NCI-H82 treated with DMSO at 0.1 percent for 48 hours (cell line): ENCODE results near the gene PALM.

Source experiments
- DNase-seq: peaks from one replicate; lab custom pipeline; 2025; ENCODE audit not compliant: unreplicated experiment; lab: John Stamatoyannopoulos, UW

The PALM gene

GRCh38 chr19:778910-779653 is 70.3 kb downstream of the PALM start:
- no peak for DNase-seq

GRCh38 chr19:780935-781334 is 72.2 kb downstream of the PALM start:
- no peak for DNase-seq

GRCh38 chr19:781800-782184 is 73.1 kb downstream of the PALM start:
- DNase-seq: no peak

GRCh38 chr19:782185-782877 is 73.6 kb downstream of the PALM start:
- DNase-seq: no peak

GRCh38 chr19:782878-783668 is 74.3 kb downstream of the PALM start:
- no peak for DNase-seq

GRCh38 chr19:784541-784940 is 75.8 kb downstream of the PALM start:
- DNase-seq: no peak

GRCh38 chr19:787536-787935 is 78.8 kb downstream of the PALM start:
- DNase-seq: no peak

- no peak for DNase-seq
These were observed 79.9 kb downstream of the PALM start for GRCh38 chr19:788686-788982.

- peak; percentile 21 for DNase-seq
These were observed 80.4 kb downstream of the PALM start for GRCh38 chr19:788983-789700.

- DNase-seq: no peak
These were observed 80.9 kb downstream of the PALM start for GRCh38 chr19:789701-790060.

GRCh38 chr19:791007-791566 is 82.4 kb downstream of the PALM start:
- no peak for DNase-seq

GRCh38 chr19:791567-792305 is 83.0 kb downstream of the PALM start:
- peak; percentile 47 for DNase-seq

GRCh38 chr19:792306-792885 is 83.7 kb downstream of the PALM start:
- no peak for DNase-seq

GRCh38 chr19:793806-794205 is 85.1 kb downstream of the PALM start:
- DNase-seq: no peak

- no peak for DNase-seq
These were observed 86.4 kb downstream of the PALM start for GRCh38 chr19:795073-795611.

GRCh38 chr19:795691-796581 is 87.2 kb downstream of the PALM start:
- no peak for DNase-seq

- peak; percentile 98 for DNase-seq
These were observed 88.2 kb downstream of the PALM start, which contains the start of gene PTBP1 for GRCh38 chr19:796692-797527. Gene PTBP1, plus strand, starts transcription at chr19:797452. Its CDS starts 46 bp downstream, at chr19:797498.
